WTC11 (cell line): ENCODE data around the gene CRAMP1.

ENCODE experiments used
- CREB1 ChIP-seq: sonication (generic); formaldehyde crosslinking; IDR thresholded peaks from 2 replicates; pipeline ENCODE4 v1.8.0; 2023; ENCODE audit warnings: mild to moderate bottlenecking, missing genetic modification reagents
- IRF2 ChIP-seq: sonication (generic); formaldehyde crosslinking; IDR thresholded peaks from 2 replicates; pipeline ENCODE4 v1.8.0; 2022; ENCODE audit warnings: low read depth, missing genetic modification reagents, borderline replicate concordance
- JUN ChIP-seq: sonication (generic); formaldehyde crosslinking; IDR thresholded peaks from 2 replicates; pipeline ENCODE4 v1.8.0; 2023; ENCODE audit warnings: mild to moderate bottlenecking, missing genetic modification reagents
- NFYB ChIP-seq: sonication (generic); formaldehyde crosslinking; conservative IDR thresholded peaks from 2 replicates; pipeline ENCODE4 v1.8.0; 2022; ENCODE audit warnings: low read depth, missing genetic modification reagents
- SMAD3 ChIP-seq: sonication (generic); formaldehyde crosslinking; IDR thresholded peaks from 2 replicates; pipeline ENCODE4 v1.8.0; 2022; ENCODE audit warnings: missing genetic modification reagents, mild to moderate bottlenecking, borderline replicate concordance
- TF ChIP-seq, protein P1 (sequence below): fragments of 200-600 bp; IDR thresholded peaks from 2 replicates; pipeline ENCODE4 v1.8.0; 2022; ENCODE audit warnings: antibody characterized with exemption
- TF ChIP-seq, protein P2 (sequence below): sonication (generic); formaldehyde crosslinking; IDR thresholded peaks from 2 replicates; pipeline ENCODE4 v1.8.1; 2022; ENCODE audit warnings: mild to moderate bottlenecking, moderate library complexity, missing genetic modification reagents
- TF ChIP-seq, protein P3 (sequence below): sonication (generic); formaldehyde crosslinking; conservative IDR thresholded peaks from 2 replicates; pipeline ENCODE4 v1.8.1; 2022; ENCODE audit warnings: mild to moderate bottlenecking, missing genetic modification reagents
- TF ChIP-seq, protein P4 (sequence below): sonication (generic); formaldehyde crosslinking; IDR thresholded peaks from 2 replicates; pipeline ENCODE4 v1.8.1; 2023; ENCODE audit warnings: mild to moderate bottlenecking, missing genetic modification reagents
- TF ChIP-seq, protein P5 (sequence below): sonication (generic); formaldehyde crosslinking; IDR thresholded peaks from 2 replicates; pipeline ENCODE4 v1.8.0; 2022; ENCODE audit warnings: mild to moderate bottlenecking, missing genetic modification reagents
- TF ChIP-seq, protein P6 (sequence below): sonication (generic); formaldehyde crosslinking; IDR thresholded peaks from 2 replicates; pipeline ENCODE4 v1.8.1; 2023; ENCODE audit warnings: mild to moderate bottlenecking, moderate library complexity, missing genetic modification reagents

DNA sequence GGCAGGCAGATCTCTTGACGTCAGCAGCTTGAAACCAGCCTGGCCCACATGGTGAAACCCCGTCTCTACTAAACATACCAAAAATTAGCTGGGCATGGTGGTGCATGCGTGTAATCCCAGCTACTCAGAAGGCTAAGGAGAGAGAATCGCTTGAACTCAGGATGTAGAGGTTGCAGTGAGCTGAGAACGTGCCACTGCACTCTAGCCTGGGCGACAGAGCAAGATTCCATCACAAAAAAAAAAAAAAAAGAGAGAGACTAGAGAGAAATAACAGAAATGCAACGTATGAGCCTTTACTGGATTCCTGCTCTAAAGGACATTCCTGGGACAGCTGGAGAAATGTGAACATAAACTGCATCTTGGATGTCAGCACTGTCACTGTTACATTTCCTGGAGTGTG lies 11.1 kb upstream of the CRAMP1 start:
- TF ChIP-seq, protein P1, sequence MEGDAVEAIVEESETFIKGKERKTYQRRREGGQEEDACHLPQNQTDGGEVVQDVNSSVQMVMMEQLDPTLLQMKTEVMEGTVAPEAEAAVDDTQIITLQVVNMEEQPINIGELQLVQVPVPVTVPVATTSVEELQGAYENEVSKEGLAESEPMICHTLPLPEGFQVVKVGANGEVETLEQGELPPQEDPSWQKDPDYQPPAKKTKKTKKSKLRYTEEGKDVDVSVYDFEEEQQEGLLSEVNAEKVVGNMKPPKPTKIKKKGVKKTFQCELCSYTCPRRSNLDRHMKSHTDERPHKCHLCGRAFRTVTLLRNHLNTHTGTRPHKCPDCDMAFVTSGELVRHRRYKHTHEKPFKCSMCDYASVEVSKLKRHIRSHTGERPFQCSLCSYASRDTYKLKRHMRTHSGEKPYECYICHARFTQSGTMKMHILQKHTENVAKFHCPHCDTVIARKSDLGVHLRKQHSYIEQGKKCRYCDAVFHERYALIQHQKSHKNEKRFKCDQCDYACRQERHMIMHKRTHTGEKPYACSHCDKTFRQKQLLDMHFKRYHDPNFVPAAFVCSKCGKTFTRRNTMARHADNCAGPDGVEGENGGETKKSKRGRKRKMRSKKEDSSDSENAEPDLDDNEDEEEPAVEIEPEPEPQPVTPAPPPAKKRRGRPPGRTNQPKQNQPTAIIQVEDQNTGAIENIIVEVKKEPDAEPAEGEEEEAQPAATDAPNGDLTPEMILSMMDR: no peak
- TF ChIP-seq, protein P2, sequence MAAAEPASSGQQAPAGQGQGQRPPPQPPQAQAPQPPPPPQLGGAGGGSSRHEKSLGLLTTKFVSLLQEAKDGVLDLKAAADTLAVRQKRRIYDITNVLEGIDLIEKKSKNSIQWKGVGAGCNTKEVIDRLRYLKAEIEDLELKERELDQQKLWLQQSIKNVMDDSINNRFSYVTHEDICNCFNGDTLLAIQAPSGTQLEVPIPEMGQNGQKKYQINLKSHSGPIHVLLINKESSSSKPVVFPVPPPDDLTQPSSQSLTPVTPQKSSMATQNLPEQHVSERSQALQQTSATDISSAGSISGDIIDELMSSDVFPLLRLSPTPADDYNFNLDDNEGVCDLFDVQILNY (CRISPR knock-in tag): no peak
- TF ChIP-seq, protein P3, sequence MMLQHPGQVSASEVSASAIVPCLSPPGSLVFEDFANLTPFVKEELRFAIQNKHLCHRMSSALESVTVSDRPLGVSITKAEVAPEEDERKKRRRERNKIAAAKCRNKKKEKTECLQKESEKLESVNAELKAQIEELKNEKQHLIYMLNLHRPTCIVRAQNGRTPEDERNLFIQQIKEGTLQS: no peak
- TF ChIP-seq JUN (CRISPR knock-in tag): no peak
- no peak for TF ChIP-seq SMAD3 (CRISPR knock-in tag)
- TF ChIP-seq IRF2: no peak
- TF ChIP-seq NFYB (CRISPR knock-in tag): no peak
- TF ChIP-seq, protein P4, sequence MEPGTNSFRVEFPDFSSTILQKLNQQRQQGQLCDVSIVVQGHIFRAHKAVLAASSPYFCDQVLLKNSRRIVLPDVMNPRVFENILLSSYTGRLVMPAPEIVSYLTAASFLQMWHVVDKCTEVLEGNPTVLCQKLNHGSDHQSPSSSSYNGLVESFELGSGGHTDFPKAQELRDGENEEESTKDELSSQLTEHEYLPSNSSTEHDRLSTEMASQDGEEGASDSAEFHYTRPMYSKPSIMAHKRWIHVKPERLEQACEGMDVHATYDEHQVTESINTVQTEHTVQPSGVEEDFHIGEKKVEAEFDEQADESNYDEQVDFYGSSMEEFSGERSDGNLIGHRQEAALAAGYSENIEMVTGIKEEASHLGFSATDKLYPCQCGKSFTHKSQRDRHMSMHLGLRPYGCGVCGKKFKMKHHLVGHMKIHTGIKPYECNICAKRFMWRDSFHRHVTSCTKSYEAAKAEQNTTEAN (CRISPR knock-in tag): no peak
- no peak for TF ChIP-seq CREB1 (CRISPR knock-in tag)
- TF ChIP-seq, protein P5, sequence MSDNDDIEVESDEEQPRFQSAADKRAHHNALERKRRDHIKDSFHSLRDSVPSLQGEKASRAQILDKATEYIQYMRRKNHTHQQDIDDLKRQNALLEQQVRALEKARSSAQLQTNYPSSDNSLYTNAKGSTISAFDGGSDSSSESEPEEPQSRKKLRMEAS (CRISPR knock-in tag): no peak
- TF ChIP-seq, protein P6, sequence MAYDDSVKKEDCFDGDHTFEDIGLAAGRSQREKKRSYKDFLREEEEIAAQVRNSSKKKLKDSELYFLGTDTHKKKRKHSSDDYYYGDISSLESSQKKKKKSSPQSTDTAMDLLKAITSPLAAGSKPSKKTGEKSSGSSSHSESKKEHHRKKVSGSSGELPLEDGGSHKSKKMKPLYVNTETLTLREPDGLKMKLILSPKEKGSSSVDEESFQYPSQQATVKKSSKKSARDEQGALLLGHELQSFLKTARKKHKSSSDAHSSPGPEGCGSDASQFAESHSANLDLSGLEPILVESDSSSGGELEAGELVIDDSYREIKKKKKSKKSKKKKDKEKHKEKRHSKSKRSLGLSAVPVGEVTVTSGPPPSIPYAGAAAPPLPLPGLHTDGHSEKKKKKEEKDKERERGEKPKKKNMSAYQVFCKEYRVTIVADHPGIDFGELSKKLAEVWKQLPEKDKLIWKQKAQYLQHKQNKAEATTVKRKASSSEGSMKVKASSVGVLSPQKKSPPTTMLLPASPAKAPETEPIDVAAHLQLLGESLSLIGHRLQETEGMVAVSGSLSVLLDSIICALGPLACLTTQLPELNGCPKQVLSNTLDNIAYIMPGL (CRISPR knock-in tag): no peak
